ENCODE results near the gene GLIS2.
A peak's percentile ranks its signal among the peaks of the same experiment; 100 is the strongest.
"Not testable (repeated sequence)": the region's sequence is repeated elsewhere in the genome, so short reads cannot be mapped to it uniquely, and the experiment has no call there.

The GLIS2 gene

DNA sequence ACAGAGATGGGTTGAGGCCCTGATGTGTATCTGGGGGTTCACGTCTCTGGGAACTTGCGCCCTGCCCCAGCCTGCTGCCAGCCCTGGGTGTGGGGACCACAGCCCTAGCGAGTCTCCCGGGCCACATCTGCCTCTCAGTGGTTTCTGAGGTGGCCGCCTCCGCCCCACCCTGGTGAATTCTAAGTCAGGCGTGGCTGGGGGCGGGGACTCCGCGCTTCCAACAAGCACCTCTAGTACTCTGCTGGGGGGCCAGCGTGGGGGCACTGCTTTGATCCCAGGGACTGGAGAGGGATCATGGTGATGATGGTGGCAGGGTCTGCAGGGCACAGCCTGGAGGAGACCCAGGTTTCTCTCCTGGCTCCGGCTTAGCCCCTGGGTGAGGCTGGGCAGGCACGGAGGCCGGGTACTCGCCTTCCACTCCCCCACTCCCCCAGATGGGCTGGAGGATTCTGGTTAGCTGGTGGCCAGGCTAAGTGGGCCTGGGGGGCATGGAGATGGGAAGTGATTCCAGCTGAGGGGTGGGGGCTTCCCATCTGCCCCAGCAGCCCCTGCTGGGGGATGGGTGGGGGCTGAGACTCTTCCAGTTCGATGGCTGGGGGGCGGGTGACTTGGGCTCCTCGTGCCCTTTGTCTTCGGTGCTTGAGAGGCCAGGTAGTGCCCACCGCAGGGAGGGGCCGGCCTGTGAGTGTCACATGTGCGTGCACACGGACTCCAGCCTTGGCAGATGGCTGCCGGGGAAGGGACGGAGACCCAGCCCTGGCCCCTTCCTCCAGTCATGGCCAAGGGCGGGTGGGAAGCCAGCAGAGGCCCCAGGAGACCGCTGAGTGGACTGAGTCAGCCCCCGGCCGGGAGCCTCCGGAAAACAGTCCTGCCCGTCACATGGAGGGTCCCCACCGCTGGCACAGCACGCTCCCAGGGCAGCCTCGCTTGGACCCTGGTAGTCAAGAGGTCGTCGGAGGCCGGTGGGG is 3.9 kb downstream of the GLIS2 start:
- peak in 1 of 2 donors; percentile 41 for DNase-seq (ENCODE audit: low read depth in 2 of 2)

DNA sequence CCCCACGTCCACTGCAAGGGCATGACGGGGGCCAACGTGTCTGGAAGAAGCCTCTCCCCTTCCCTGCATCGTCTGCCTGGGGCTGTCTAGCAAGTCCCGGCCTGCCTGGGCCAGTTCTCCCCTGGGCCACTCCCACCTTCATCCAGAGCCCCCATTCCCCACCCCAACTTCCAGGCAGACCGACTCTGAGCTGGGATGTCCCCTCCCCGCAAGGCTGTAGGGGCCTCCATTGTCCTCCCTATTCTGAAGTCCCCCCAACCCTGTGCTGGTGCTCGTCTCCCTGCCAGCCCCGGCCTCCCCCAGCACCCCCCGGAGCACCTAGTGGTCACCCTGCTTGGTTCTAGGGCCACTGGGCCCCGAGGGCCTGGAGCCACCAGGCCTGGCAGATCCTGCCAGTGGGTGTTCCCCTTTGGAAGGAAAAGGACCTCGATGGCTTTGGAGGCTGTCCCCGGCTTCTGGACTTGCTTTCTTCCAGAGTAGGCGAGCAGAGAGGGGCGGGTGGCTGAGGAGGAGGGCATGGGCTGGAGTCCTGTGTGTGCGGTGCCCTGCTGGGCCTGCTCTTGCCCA is 4.8 kb downstream of the GLIS2 start:
- no peak for DNase-seq (ENCODE audit: low read depth in 2 of 2)

DNA sequence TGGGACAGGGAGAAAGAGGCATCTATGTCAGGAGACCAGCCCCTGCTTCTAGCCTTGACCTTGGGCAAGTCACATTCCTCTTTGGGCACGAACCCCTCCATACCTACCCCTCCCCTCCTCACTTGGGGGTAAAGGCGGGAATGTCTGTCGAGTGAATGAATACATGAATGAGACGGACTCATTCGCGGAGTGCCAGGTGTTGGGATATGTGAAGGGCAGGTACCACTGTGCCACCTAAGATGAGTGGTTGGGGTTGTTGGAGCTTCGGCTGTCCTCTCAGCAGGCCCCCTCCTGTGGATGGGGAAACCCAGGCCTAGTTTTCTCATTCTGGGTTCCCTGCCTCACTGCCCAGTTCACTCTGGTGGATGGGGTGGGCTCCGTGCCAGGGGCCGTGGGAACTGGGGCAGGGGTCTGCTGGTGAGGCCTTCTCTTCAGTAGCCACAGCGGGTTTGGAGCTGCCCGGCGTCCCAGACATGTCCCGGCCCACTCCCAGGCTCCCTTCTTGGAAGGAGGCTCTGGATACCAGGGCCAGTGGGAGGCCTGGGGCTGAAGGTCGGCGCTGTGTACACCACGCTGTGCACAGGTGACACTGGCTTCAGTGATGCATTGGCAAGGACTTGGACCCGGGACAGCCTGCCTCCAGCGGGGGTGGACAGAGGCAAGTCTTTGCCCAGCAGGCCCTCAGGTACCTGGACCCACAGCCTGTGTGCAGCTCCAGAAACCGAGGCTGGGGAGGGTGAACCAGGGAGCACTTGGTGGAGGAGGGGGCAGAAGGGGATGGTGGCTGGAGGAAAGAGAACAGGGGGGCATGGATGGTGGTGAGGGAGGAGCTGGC is 5.6 kb downstream of the GLIS2 start:
- DNase-seq (ENCODE audit: low read depth in 2 of 2), result no peak

DNA sequence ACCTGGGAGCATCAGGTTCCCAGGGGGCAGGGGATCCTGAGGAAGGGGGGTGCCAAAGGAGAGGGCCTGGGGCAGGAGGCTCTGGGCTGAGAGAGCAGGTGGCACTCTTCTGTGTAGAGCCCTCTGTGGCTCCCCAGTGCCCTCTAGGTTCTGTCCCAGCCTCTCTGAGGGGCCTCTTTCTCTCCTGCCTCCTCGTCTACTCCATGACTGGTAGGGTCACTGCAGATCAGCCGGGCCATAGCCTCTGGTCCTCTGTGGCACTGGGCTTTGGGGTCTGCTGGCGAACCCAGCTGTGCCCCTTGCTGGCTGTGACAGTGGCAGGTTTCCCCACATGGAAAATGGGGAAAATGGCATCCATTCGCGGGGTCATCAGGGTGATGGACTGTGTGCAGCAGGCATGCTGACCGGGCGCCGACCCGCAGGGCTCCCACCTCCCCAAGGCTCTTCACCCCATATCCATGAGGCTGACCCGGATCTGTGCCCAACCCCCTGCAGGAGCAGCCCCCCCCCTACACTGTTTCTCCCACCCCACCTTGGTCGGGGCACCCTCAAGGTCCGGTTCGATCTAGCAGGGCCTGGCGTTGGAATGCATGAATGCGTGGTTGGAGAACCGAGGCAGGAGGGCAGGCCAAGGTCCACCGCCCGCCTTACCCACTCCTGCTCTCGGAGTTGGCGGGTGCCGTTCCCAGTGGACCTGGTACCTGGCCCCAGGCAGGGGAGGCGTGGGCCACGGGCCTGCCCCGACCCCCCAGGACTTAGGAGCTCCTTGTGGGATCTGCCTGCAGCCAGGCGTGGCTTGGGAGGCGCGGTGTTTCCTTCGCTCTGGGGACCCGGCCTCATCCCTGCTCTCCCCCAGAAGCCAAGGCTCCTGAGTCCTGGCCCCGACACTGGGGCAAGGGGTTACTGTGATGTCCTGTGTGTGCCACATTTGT is 6.5 kb downstream of the GLIS2 start:
- no peak for DNase-seq (ENCODE audit: low read depth in 2 of 2)

DNA sequence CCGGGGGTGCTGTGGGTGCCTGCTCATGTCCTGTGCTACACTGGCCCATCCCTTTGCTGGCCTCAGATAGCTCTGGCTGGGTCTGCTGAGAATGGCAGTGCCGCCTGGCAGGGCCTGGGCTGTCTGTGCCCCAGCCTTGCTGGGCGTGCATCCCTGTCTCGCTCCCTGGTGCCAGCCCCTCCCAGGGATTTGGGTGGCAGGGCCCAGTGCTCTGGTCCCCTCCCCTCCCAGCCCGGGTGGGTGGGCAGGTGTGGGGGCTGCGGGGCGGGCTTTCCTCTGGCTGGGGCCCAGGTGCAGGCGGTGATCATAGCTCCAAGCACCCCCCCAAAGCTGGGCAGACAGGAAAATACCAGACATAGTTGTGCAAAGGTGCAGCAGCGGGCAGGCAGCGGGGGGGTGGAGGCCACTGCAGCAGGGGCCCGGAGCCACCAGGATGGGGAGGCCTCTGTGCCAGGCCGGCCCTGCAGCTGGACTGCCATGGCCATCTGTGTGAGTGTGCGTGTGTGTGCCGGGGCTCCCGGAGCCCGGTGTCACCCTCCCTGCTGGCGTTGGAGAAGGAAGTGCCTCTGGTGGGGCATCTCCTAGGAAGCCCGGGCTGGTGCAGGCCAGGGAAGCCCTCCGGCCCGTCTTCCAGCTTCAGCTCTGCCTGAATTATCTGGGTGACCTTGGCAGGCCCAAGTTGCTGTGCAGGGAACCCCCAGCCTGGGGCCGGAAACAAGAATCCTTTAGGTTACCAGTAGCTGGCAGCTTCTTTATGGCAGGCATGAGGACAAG is 7.4 kb downstream of the GLIS2 start:
- no peak for DNase-seq (ENCODE audit: low read depth in 2 of 2)

DNA sequence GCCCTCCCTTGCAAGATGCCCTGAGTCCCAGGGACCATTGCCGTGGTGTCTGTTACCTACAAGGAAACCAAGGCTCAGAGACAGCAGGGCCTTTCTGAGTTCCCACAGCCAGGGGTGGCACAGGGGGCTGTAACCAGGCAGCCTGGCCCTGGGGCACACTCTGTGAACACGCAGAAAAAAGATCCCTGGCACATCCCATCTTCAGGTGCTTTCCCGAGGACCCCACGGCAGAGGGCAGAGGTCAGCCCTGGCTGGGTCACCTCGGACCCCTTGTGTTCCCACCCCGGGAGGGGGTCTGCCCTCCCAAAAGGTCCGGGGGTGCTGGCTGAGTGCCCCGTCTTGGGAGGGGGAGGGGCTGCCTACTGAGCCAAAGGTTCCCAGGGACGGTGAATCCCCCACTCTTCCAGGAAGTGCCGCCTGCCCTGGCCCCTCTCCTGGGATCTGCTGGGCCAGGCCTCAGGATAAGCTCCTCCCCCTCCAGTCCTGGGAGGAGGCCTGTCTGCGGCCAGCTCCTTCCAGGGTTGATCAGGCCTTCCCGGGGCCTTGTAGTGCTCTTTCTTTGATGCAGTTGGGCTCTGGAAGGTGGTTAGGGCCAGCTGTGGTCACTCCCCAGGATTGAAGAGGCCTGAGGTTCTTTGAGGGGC is 8.1 kb downstream of the GLIS2 start:
- DNase-seq (ENCODE audit: low read depth in 2 of 2), result no peak

DNA sequence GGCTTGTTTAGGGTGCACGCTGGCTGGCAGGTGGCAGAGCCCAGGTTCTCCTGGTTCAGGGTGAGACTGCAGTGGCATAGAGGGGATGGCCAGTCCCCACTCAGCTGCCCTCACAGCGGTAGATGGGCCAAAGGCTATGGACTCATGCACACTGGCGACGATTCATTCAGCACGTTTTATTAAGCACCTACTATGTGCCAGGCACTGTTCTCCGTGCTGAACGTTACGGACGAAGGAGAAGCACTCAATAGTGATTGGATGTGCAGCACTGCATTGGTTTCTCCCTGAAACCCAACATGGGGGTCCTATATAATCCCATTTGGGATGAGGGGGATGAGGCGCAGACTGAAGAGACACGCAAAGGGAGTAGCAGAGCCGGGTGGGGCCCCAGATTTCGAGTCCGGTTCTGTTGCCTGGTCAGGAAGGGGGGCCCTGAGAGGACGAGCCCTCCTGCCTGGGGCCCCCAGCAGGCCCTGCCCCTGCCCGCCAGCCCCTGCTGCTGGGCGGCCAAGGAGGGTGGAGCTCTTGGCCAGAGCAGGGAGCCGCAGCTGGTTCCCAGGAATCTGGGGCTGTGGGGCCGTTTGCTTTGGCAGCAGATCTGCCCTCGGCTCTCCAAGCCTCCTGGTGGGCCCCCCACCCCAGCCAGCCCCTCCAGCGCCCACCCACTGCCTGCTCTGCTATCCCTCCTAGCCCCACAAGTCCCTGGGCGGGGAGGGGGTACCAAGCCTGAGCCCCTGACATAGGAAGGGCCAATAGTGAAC is 8.8 kb downstream of the GLIS2 start:
- DNase-seq (ENCODE audit: low read depth in 2 of 2), result no peak

DNA sequence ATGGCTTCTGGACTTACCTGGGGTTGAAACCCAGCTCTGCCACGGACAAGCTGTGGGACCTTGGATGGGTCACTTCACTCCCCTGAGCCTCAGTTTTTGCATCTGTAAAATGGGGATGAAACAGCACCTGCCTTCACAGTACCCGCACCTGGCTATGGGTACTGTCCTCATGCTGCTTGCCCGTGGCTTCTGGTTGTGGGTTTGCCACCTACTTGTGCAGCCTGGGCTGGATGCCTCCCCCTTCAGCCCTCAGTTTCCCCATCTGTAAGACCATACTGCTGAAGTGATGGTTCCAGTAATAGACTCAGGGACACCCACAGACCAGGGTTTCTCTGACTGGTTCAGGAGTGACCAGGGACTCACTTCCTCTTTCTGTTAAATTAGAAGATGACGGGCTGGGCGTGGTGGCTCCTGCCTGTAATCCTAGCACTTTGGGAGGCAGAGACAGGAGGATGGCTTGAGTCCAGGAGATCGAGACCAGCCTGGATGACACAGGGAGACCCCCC is 9.4 kb downstream of the GLIS2 start:
- no peak for DNase-seq (ENCODE audit: low read depth in 2 of 2)

DNA sequence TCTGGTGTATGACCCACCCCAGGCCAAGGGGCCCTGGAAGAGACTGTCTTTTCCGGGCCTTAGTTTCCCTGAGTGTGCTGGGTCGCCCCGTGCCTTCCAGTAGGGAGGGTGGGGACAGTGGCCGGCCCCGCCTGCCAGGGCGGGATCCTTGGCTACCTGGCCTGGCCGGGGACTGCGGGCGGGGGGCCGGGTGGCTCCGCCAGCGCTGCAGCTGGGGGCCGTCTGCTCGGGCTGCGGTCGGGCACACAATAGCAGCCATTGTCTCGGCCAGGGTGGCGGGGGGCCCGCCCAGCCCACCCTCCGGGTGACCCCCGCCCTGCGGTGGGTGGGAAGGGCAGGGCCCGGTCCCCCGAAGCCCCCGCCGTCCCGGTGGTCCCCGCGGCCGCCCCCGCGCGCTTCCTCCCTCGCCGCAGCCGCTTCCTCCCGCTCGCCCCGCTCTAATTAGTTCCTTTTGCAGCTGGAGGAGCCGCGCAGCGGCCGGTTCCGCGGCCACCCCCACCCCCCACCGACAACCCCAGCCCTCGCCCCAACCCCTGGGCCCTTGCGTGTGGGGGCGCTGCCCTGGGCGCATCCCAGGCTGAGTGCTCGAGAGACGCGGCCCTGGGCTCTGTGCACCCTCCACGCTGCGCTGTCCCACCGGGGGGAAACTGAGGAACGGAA is 11.6 kb downstream of the GLIS2 start:
- no peak for DNase-seq (ENCODE audit: low read depth in 2 of 2)

DNA sequence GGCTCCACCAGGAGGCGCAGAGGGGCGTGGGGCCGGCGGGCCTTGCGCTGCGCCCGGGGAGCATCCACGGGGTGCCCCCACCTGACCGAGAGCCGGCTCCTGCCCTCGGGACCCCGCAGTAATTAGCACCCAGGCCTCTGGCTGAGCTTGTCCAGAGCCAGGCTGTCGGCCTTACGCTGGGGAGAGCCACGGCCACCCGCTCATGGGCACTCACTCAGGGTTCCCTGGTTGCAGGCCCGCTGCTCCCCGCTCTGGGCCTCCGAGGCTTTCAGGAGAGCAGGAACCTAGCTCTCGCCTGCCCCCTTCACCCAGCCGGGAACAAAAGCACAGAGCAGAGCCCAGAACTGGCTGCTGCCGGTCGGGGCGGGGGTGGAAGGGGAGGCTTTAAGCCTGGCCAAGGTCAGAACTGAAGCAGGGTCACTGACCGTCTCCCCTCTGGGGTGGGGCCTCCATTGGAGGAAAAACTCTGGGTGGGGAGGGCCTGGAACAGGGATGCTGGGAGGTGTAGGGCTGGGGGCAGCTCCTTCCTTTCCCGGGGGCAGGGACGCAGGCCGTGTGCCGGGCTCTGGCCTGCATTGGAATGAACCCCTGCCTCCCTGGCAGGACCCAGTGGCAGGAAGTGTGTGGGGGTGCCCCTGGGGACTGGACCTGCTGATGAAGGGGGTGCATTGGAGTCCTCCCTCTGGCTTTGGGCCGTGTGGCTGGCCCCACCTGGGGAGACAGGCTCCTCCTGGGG is 12.3 kb downstream of the GLIS2 start:
- DNase-seq (ENCODE audit: low read depth in 2 of 2), result peak; percentile 40 to 47

DNA sequence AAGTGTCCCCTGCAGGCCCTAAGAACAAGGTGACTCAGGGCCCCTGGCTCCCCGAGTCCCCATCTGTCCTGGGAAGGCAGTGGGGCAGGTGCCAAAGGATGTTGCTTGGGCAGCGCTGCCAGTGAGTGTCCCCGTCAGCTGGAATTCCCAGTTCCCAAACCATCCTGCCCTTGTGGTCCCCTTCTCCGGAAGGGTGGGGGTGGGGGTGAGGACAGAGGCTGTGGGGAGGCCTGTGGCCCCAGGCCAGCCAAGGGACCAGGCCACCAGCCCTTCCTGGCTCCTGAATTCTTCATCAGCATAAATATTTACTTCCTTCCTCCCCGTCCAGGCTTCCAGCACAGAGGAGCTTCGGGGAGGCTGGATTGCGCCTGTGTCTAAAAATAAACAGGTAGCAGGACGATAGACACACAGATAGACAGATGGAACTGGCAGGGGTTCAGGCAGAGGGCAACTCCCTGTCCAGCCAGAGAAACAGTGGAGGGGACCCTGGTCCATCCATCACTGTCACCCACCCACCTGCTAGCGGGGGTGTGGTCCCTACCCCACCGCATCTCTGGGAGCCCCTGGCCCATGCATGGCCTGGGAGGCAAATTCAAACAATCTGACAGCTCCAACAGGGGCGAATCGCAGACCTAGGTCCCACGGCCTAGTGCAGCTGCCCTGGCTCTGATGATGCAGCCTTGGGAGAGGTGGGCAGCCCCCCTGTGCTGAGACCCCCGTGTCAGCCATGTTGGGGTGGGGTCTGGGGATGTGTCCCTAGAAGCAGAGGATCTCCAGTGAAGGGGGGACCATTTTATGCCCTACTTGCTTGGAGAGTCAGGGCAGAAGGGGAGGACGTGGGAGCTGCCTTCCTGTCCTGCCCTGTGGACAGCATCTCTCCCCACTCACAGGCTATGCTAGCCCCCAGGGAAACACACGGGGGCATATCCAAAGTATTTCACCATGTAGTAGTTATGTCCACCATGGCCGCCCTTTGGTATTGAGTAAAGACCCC is 13.2 kb downstream of the GLIS2 start:
- DNase-seq (ENCODE audit: low read depth in 2 of 2), result no peak

DNA sequence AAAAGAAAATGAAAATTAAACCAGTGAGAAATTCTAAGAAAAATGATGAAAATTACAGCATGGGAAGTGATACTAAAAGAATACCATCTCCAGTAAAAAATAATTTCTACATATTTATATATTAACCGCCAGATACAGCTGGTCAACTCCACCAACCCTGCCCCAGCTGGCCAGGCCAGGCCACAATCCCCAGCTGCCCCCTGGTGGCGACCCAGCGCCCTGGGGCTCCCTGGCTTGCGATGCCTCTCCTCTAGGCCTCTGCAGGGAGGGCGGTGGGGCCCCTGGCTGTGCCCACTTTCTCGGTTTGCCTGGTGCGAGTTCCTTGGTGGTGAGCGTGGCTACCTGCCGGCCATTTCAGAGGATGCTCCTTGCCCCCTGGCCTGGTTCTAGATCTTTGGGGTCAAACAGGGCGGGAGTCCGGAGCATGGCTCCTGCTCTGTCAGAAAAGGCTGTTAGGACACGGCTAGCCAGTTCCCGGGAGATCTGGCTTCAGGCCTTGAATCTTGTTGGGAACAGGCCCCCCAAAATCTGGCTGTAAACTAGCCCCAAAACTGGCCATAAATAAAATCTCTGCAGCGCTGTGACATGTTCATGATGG is 14.5 kb downstream of the GLIS2 start:
- DNase-seq (ENCODE audit: low read depth in 2 of 2), result peak; percentile 59 to 68

DNA sequence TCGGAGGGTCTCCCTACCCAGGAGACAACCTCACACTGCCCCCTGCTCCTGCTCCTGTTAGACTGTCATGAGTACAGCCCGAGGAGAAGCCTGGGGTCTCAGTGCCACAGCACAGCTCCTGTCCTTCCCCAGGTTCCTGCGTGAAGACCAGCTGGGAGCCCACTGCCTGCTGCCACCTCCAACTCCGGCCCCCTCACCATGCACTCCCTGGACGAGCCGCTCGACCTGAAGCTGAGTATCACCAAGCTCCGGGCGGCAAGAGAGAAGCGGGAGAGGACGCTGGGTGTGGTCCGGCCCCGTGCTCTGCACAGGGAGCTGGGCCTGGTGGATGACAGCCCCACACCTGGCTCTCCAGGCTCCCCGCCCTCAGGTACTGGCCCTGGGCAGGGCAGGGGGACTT is 16.2 kb downstream of the GLIS2 start:
- DNase-seq (ENCODE audit: low read depth in 2 of 2), result no peak

DNA sequence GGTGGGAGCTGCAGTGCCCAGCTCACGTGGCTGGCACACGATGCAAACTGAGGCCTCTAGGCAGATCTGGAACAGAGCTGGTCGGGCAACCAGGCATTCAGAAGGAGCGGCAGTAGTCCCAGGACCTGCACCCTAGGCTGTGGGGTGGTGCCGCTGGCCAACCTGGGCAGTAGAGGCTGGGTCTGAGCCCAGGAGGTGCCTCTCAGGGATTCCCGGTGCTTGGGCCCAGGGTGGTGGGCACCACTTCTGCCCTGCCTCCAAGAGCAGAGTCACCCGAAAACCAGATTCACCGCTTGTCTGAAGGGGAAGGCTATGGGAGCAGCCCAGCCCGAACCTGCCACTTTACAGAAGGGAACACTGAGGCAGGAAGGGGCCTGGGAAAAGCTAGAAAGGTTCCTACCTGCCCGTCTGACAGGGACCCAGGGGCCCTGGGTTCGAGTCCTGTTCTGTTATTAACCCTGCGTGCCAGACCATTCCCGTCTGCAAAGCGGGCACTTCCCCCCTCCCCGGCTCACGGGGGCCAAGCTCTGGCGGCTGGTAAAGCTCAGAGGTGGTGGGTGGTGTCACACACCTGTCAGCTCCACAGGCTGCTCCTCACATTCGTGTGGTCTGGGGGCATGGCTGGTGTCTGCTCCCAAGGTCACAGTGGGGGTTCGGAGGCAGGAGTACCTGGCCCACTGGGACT is 16.9 kb downstream of the GLIS2 start:
- no peak for DNase-seq (ENCODE audit: low read depth in 2 of 2)

DNA sequence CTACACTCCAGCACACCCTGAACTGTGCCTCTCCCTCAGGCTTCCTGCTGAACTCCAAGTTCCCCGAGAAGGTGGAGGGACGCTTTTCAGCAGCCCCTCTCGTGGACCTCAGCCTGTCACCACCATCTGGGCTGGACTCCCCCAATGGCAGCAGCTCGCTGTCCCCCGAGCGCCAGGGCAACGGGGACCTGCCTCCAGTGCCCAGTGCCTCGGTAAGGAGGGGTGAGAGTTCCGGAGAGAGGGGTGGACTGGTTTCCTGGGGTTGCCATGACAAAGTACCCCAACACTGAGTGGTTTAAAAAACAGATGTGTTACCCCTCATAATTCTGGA is 17.4 kb downstream of the GLIS2 start:
- DNase-seq (ENCODE audit: low read depth in 2 of 2), result no peak

DNA sequence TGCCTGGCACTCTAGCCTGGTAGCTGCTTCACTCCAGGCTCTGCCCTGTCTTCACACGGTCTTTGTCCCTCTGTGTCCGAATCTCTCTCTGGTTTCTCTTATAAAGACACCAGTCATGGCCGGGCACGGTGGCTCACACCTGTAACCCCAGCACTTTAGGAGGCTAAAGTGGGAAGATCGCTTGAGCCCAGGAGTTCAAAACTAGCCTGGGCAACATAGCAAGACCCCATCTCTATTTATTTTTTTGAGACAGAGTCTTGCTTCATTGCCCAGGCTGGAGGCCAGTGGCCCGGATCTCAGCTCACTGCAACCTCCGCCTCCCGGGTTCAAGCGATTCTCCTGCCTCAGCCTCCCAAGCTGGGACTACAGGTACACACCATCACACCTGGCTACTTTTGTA is 17.8 kb downstream of the GLIS2 start:
- not testable (repeated sequence) for DNase-seq (ENCODE audit: low read depth in 2 of 2)
